GM21381 (cell line): Measurements from ENCODE around the gene ENTPD6.
"Not testable (repeated sequence)": the region's sequence is repeated elsewhere in the genome, so short reads cannot be mapped to it uniquely, and the experiment has no call there.

ENCODE experiments used
- ATAC-seq: cut with Tn5 transposase; IDR thresholded peaks from one replicate; pipeline ENCODE4 v1.9.1; 2021; ENCODE audit warnings: mild to moderate bottlenecking, moderate library complexity; ENCODE audit not compliant: unreplicated experiment

The ENTPD6 gene

GRCh38 chr20:25253606-25254275 is 58.2 kb downstream of the ENTPD6 start:
- no peak for ATAC-seq

GRCh38 chr20:25254571-25254970 is 59.1 kb downstream of the ENTPD6 start:
- no peak for ATAC-seq

- ATAC-seq = no peak
Observed at GRCh38 chr20:25254986-25255680, 59.6 kb downstream of the ENTPD6 start.

- no peak for ATAC-seq
Observed at GRCh38 chr20:25256226-25256859, 60.8 kb downstream of the ENTPD6 start.

- ATAC-seq = no peak
Observed at GRCh38 chr20:25257130-25257529, 61.6 kb downstream of the ENTPD6 start.

- no peak for ATAC-seq
Observed at GRCh38 chr20:25257756-25258475, 62.4 kb downstream of the ENTPD6 start.

- no peak for ATAC-seq
Observed at GRCh38 chr20:25258476-25258805, 62.9 kb downstream of the ENTPD6 start.

GRCh38 chr20:25258828-25259227 is 63.3 kb downstream of the ENTPD6 start:
- ATAC-seq = no peak

- ATAC-seq = no peak
Observed at GRCh38 chr20:25259358-25259757, 63.8 kb downstream of the ENTPD6 start.

- ATAC-seq = no peak
Observed at GRCh38 chr20:25259788-25260254, 64.3 kb downstream of the ENTPD6 start.

- ATAC-seq = not testable (repeated sequence)
Observed at GRCh38 chr20:25260770-25261437, 65.4 kb downstream of the ENTPD6 start.

GRCh38 chr20:25269057-25269832 is 73.7 kb downstream of the ENTPD6 start:
- ATAC-seq = no peak

- no peak for ATAC-seq
Observed at GRCh38 chr20:25269833-25270170, 74.3 kb downstream of the ENTPD6 start.

GRCh38 chr20:25270829-25271251 is 75.3 kb downstream of the ENTPD6 start:
- ATAC-seq = no peak

GRCh38 chr20:25271486-25272222 is 76.1 kb downstream of the ENTPD6 start:
- no peak for ATAC-seq

GRCh38 chr20:25272223-25273000 is 76.9 kb downstream of the ENTPD6 start:
- ATAC-seq = no peak

GRCh38 chr20:25273046-25273445 is 77.5 kb downstream of the ENTPD6 start:
- ATAC-seq = no peak

GRCh38 chr20:25273541-25274358 is 78.2 kb downstream of the ENTPD6 start:
- no peak for ATAC-seq
